GM18951 (cell line): ENCODE data around the gene PPRC1.

Experiments
- POLR2A ChIP-seq: IDR thresholded peaks from 4 replicates; pipeline ENCODE4 v1.6.1; 2011; ENCODE audit warnings: mild to moderate bottlenecking; ENCODE audit not compliant: insufficient read length, insufficient read depth; ENCODE audit errors: extremely low read depth
- in situ Hi-C: fragments of 300-500 bp; cut with MboI; formaldehyde crosslinking; loops from one replicate; pipeline ENCODE4 v1.12.0; 2022; ENCODE audit warnings: low sequenced_read_pairs, mixed read lengths, inconsistent platforms; ENCODE audit not compliant: unreplicated experiment

The PPRC1 gene

GRCh38 chr10:102132563-102133372 lies at the start of gene PPRC1:
PPRC1 (plus strand) TSS chr10:102133040; CDS start chr10:102133069, 29 bp downstream.
- in situ Hi-C loops: no loop called here
- peak; percentile 90 for TF ChIP-seq POLR2A

GRCh38 chr10:102083541-102083940 lies 49.3 kb upstream of the PPRC1 start:
- in situ Hi-C loops: loop anchor here (25.0 kb wide), 1 partner anchor 471 kb away; no protein-coding TSS in a partner anchor
- TF ChIP-seq POLR2A: no peak

DNA sequence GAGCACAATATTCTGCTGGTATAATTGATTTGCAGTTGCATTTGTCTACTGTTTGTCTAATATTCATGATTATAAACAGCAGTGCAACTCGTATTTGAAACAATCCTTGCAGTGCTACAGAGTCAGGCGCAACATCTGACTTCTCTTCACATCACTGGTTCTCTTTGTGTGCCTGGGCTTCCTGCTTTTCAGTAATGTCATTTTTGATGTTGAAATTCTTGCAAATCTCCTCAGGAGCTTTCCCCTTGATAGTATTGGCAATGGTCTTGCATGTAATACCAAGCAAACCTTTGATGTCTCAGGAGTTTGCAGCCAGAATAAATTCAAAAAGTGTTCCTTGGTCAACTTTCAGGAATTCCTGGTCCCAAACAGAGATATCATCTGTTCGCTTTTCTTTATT lies 47.5 kb upstream of the PPRC1 start:
- in situ Hi-C loops: loop anchor here (25.0 kb wide), 1 partner anchor 473 kb away; no protein-coding TSS in a partner anchor
- no peak for TF ChIP-seq POLR2A

GRCh38 chr10:102086196-102086595 lies 46.6 kb upstream of the PPRC1 start:
- in situ Hi-C loops: loop anchor here (25.0 kb wide), 1 partner anchor 474 kb away; no protein-coding TSS in a partner anchor
- TF ChIP-seq POLR2A: no peak

- TF ChIP-seq POLR2A: no peak
- in situ Hi-C loops: loop anchor here (25.0 kb wide), 1 partner anchor 478 kb away; no protein-coding TSS in a partner anchor
These were observed 42.1 kb upstream of the PPRC1 start for GRCh38 chr10:102090772-102091171.

- no peak for TF ChIP-seq POLR2A
- in situ Hi-C loops: loop anchor here (25.0 kb wide), 1 partner anchor 484 kb away; no protein-coding TSS in a partner anchor
These were observed 36.4 kb upstream of the PPRC1 start for GRCh38 chr10:102096449-102096848.

GRCh38 chr10:102101152-102101551 lies 31.7 kb upstream of the PPRC1 start:
- TF ChIP-seq POLR2A: no peak
- in situ Hi-C loops: no loop called here

DNA sequence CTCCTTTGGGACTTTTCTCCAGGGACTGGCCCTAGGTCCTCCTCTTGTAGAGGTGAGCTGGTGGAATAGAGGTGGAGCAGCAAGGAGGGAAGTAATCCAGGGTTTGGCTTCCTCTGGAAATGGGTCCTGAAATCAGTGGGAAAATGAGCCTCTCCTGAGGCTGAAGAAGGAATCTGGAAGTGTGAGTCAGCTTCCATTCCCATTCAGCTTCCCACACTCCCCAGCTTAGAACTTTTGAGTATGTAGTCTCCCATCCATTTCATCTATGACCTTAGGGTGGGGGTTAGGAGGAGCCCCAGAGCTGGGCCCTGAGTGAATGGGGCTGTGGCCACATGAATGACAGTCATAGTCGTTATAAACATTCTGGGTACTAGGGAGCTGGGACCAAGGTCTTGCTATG lies 30.4 kb upstream of the PPRC1 start:
- in situ Hi-C loops: no loop called here
- no peak for TF ChIP-seq POLR2A

DNA sequence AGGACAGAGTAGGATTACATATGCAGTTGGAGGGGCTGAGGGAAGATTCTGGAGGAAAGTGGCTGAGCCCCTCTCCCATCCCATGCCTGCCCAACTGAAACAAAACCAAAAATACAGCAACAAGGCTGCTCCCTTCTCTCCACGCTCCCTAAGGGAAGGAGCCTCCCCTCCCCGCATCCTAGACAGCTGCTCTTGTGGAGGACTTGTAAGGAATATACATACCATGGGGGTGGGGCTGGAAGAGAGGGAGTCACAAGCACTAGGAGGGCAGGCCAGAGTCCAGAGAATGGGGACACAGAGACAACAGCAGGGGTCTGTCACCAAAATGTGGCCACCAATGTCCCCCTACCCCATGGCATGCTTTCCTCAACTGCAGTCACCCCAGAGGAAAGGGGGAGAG lies 25.8 kb upstream of the PPRC1 start:
- in situ Hi-C loops: no loop called here
- no peak for TF ChIP-seq POLR2A

DNA sequence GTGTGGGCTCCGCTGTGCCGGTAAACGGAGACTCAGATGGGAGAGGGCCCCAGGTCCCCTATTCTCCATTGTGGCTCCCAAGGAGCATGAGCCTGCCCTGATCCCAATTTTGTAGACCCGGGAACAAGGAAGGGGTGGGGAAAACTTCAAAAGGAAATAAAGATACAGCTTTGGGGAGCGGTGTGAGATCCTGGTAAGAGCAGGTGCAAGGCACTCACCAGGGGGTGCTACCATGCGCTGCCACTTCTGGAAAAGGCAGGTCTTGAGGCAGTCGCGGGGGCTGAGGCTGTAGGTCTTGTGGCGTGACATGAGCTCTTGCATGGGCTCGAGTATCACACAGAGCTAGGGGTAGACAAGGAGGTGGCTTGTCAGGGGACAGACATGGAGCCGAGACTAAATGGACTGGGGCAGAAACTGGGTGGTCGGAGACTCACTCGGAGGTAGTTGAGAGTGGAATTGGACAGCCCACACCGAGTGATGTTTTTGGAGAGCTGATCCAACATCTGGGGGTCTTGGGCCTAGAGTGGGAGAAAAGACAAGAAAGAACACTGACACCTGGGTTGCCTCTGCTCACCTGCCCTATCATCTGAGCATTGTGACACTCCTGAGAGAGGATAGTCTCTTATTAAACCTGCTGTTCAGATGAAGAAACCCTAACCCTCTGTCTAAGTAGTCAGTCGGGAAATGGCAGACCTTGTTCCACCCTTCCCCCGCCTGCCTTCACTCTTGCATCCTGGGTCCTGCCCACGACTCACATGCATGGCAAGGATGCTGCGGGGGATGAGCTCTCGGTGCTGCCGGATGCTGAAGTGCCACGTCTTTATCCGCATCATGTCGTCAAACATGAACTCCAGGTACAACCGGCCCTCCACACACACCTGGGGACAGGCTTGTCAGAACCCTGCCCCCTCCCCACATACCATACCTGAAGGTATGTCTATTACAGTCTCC lies 23.4 kb upstream of the PPRC1 start:
- in situ Hi-C loops: no loop called here
- TF ChIP-seq POLR2A: no peak

DNA sequence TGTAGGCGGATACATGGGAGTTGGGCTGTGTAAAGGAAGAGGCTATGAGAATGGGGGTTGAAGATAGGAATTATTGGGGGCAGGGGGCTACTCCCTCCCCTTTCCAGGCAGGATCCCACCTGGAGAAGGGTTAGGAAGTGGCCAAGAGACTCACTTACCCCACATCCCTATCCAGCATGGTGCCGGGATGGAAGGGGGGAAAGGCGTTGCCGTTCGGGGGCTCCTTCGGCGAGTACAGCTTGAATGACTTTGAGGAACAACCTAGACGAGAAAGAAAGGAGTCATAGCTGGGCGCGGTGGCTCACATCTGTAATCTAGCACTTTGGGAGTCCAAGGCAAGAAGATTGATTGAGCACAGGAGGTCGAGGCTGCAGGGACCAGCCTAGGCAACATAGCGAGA lies 21.6 kb upstream of the PPRC1 start:
- in situ Hi-C loops: no loop called here
- TF ChIP-seq POLR2A: no peak

DNA sequence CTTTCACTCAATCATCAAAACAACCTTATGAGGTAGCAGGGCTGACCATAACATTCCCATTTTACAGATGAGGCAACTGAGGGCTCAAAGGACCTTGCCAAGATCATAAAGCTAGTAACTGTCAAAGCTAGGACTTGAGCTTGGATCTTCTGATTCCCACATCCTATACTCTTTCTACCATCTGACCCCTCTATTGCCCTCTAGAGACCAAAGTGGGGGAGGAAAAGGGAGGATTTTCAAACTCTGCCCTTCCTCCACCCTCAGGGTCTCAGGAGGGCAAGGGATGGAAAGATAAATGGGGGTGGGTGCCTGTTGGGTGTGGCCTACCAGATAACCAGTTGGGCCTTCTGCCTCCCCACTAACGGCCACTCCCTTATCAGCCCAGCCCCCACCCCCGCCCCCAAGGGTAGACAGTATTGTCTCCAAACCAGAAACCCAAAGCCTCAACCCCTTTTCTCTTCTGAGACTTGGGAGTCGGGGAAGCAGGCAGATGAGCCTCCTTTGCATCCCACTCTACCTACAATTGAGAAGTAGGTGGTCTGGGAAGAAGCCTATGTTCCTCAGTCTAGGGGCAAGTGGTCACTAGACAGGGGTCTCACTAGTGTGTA lies 20.5 kb upstream of the PPRC1 start:
- TF ChIP-seq POLR2A: no peak
- in situ Hi-C loops: no loop called here

DNA sequence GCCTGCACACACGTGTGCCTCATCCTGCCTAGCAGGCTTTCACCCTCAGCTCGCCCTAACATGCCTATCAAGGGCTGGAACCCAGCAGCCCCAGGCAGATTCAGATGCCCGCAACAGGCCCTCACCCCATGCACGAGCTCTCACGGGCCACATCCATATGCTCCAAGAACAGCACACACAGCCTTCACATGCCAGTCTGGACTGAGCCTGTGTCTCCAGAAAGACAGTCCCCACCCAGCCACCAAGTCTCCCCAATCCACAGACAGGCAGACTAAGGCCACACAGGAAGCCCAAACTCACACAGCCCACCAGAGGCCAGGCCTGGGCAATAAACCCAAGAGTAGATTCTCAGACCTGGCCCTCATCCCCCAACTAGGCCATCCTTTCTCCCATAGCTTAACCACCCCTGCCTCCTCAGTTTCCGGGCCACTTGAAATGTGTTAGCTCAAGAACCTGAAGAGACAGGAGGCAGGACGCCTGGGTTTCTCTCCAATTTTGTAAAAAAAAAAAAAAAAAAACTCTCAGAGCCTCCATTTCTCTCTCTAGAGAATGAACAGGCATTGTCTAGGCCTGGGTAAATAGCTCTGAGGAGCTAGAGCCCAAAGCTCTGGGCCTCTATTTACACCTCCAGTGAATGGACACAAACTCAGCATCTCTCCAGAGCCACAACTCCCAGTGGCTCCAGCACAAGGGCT lies 19.4 kb upstream of the PPRC1 start:
- in situ Hi-C loops: no loop called here
- TF ChIP-seq POLR2A: no peak
